ENCODE results near the gene KCNA5.

- peak; percentile 48 to 74 (median 63); a peak in 5 of 6 replicates for TF ChIP-seq CTCF (IDR thresholded peaks at IDR 0.05 in 2 of 3, conservative IDR thresholded peaks at IDR 0.05 in 1 of 3; ENCODE audit: borderline replicate concordance in 1 of 3, insufficient read depth in 1 of 3, low read depth in 2 of 3, low read length in 2 of 3)
- TF ChIP-seq FOSL1 (IDR thresholded peaks at IDR 0.05; ENCODE audit: low read depth), result no peak
- no peak for TF ChIP-seq CBX3 (IDR thresholded peaks at IDR 0.05; ENCODE audit: low read depth)
- no peak for TF ChIP-seq POLR2AphosphoS5 (IDR thresholded peaks at IDR 0.05; ENCODE audit: low read depth, low read length)
- no peak for TF ChIP-seq SP1 (IDR thresholded peaks at IDR 0.05; ENCODE audit: low read depth)
- no peak for TF ChIP-seq POLR2A (IDR thresholded peaks at IDR 0.05; ENCODE audit: borderline replicate concordance, extremely low read depth, insufficient read depth, insufficient read length)
- TF ChIP-seq EZH2 (IDR thresholded peaks at IDR 0.05), result no peak
- TF ChIP-seq, protein P1, sequence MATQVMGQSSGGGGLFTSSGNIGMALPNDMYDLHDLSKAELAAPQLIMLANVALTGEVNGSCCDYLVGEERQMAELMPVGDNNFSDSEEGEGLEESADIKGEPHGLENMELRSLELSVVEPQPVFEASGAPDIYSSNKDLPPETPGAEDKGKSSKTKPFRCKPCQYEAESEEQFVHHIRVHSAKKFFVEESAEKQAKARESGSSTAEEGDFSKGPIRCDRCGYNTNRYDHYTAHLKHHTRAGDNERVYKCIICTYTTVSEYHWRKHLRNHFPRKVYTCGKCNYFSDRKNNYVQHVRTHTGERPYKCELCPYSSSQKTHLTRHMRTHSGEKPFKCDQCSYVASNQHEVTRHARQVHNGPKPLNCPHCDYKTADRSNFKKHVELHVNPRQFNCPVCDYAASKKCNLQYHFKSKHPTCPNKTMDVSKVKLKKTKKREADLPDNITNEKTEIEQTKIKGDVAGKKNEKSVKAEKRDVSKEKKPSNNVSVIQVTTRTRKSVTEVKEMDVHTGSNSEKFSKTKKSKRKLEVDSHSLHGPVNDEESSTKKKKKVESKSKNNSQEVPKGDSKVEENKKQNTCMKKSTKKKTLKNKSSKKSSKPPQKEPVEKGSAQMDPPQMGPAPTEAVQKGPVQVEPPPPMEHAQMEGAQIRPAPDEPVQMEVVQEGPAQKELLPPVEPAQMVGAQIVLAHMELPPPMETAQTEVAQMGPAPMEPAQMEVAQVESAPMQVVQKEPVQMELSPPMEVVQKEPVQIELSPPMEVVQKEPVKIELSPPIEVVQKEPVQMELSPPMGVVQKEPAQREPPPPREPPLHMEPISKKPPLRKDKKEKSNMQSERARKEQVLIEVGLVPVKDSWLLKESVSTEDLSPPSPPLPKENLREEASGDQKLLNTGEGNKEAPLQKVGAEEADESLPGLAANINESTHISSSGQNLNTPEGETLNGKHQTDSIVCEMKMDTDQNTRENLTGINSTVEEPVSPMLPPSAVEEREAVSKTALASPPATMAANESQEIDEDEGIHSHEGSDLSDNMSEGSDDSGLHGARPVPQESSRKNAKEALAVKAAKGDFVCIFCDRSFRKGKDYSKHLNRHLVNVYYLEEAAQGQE (IDR thresholded peaks at IDR 0.05; ENCODE audit: low read depth), result no peak
- TF ChIP-seq ZNF274 (IDR thresholded peaks at IDR 0.05; ENCODE audit: low read depth, low read length), result no peak
- TF ChIP-seq EZH2phosphoT487 (IDR thresholded peaks at IDR 0.05; ENCODE audit: borderline replicate concordance), result no peak
- TF ChIP-seq, protein P2, sequence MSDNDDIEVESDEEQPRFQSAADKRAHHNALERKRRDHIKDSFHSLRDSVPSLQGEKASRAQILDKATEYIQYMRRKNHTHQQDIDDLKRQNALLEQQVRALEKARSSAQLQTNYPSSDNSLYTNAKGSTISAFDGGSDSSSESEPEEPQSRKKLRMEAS (IDR thresholded peaks at IDR 0.05), result no peak
Measured at GRCh38 chr12:5083955-5084849, 40.5 kb downstream of the KCNA5 start.

Data from HCT116 (cell line).